Activated gamma-delta T cell (primary cell): ENCODE data around the gene ASRGL1.
A peak's percentile ranks its signal among the peaks of the same experiment; 100 is the strongest.
"Not testable (repeated sequence)": the region's sequence is repeated elsewhere in the genome, so short reads cannot be mapped to it uniquely, and the experiment has no call there.

Experiments used
- DNase-seq: peaks from one replicate; lab custom pipeline; 2025; lab: John Stamatoyannopoulos, UW
- total RNA-seq, 2 donors: gene quantifications; one replicate each; lab custom pipeline; 2026; lab: John Stamatoyannopoulos, UW

ASRGL1 gene
- 1.1 to 2.0 reads per million in 2 donors for total RNA-seq

DNA sequence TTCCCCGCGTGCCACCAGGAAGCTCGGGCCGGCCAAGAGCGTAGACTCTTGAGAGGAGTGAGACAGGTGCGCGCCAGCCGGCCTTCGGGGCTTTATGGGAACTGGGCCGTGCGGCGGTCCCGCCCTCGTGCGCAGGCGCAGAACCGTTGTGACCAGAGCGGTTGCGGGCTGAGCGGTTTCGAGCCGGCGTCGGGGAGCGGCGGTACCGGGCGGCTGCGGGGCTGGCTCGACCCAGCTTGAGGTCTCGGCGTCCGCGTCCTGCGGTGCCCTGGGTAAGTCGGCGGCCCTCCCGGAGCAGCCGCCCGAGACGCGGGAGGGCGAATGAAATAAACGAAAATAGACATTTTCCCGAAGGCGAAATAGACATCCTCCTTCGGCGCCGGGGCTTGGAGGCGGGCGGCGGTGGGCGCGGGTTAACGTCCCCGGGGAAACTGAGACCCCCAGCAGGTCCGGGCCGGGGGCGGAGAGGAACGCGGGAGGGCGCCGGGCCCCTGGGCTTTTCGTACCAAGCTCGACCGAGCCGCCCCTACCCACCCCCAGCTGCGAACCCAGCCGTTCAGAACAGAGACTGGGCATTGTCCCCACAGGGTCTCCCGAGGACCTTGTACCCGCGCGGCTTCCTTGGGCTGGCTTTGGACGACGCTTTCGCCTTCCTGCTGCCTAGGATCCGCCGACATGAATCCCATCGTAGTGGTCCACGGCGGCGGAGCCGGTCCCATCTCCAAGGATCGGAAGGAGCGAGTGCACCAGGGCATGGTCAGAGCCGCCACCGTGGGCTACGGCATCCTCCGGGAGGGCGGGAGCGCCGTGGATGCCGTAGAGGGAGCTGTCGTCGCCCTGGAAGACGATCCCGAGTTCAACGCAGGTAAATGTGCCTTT lies at the start of gene ASRGL1:
TSS of gene ASRGL1 (plus strand) at position 146 of the 879 bp plus-strand sequence. CDS start at position 676, 530 bp downstream.
- DNase-seq = peak; percentile 69

DNA sequence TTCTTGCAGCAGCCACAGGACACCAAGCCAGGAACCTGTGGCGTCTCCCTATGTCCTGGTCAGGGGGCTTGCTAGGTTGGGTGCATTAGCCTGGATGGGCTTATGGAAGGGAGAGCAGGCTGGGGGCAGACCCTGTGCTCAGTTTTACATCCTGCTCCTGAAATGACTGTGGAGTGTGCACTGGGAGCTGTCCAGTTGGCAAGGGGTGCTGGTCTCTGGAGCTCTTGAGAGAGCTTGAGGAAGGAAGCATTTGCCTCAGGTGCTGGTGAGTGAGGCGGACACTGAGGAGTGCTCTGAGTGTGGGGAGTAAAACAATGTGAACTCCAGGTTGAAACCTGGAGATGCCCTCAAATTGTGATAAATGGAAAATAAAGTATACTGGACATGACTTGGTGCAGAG lies 41.7 kb upstream of the ASRGL1 start:
- no peak for DNase-seq

DNA sequence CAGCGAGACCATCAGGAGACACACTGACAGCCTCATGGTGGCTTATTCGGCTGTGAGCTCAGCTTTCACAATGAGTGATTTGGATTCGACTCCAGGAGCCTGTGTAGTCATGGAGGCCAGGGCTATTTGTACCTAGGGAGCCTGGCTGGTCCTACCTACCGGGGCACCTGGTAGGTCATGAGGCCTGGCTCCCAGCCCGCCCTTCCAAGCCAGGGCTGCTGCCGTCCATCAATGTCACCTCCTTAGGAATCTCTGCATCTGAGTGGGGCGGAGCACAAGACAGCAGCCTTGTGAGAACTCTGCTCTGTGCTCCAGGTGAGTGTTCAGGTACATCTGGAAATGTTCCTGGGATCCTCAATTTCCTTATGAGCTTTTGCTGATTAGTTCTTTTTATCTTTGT lies 38.3 kb upstream of the ASRGL1 start, which contains the start of gene SCGB1D4:
TSS of gene SCGB1D4 (minus strand) at position 101 of the 400 bp plus-strand sequence. CDS start at position 36, 65 bp downstream.
- no peak for DNase-seq

GRCh38 chr11:62306227-62306626 lies 31.0 kb upstream of the ASRGL1 start:
- DNase-seq = no peak

DNA sequence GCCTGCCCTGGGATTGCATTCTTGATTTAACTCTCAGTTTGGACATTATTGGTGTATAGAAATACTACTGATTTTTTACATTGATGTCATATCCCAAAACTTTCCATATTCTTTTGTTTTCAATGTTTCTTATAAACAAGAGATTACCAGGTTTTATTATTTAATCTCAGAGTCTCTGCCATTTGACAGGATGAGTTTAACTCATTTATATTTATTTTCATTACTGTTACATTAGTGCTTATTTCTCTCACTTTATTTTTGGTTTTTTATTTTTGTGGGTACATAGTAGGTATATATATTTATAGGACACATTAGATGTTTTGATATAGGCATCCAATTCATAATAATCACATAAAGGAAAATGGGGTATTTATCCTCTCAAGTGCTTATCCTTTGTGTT lies 29.3 kb upstream of the ASRGL1 start:
- no peak for DNase-seq

DNA sequence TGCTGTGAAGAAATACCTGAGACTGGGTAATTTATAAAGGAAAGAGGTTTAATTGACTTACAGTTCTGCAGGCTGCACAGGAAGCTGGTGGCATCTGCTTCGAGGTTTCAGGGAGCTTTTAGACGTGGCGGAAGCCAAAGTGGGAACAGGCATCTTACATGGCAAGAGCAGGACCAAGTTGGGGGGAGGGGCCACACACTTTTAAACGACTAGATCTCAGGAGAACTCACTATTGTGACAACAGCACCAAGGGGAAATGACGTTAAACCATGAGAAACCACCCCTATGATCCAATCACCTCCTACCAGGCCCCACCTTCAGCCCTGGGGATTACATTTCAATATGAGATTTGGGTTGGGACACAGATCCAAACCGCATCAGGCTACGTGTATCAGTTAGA lies 27.3 kb upstream of the ASRGL1 start:
- DNase-seq = no peak

DNA sequence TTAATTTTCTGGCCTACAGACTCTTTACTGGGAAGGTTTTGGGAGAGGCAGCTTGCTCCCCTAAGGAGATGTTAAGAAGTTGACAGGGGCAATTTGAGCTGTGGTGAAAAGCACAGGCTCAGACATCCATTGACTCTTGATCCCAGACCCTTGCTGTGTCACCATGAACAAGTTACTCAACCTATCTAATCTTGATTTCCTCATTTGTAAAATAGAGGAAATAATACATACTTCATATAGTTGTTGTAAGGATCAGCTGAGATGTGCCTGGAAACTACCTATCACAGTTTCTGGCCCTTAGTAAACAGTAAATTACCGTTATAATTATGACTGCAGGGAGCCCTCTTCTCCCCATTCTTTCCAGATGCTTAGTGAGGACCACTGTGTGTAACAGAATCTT lies 21.8 kb upstream of the ASRGL1 start:
- no peak for DNase-seq

- DNase-seq = no peak
These were observed 14.7 kb upstream of the ASRGL1 start for GRCh38 chr11:62322524-62322923.

- DNase-seq = no peak
These were observed 12.3 kb upstream of the ASRGL1 start for GRCh38 chr11:62324731-62325556.

GRCh38 chr11:62325781-62326180 lies 11.5 kb upstream of the ASRGL1 start:
- DNase-seq = not testable (repeated sequence)

GRCh38 chr11:62326719-62327118 lies 10.5 kb upstream of the ASRGL1 start:
- not testable (repeated sequence) for DNase-seq

- DNase-seq = not testable (repeated sequence)
These were observed 9.7 kb upstream of the ASRGL1 start for GRCh38 chr11:62327541-62327940.

DNA sequence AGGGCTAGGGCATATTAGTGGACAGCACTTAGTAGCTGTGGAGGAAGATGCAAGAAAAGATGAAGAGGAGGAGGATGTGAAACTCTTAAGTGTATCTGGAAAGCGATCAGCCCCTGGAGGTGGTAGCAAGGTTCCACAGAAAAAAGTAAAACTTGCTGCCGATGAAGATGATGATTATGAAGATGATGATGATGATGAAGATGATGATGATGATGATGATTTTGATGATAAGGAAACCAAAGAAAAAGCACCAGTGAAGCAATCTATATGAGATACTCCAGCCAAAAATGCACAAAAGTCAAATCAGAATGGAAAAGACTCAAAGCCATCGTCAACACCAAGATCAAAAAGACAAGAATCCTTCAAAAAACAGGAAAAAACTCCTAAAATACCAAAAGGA lies 6.0 kb upstream of the ASRGL1 start:
- not testable (repeated sequence) for DNase-seq

GRCh38 chr11:62333768-62334167 lies 3.5 kb upstream of the ASRGL1 start:
- no peak for DNase-seq

DNA sequence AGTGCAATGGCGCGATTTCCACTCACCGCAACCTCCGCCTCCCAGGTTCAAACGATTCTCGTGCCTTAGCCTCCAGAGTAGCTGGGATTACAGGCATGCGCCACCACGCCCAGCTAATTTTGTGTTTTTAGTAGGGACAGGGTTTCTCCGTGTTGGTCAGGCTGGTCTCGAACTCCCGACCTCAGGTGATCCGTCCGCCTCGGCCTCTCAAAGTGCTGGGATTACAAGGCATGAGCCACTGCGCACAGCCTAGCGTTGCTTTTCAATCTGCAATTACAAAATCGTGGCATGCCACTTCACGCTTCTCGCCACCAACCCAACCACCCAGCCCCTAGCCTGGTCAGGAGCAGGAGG lies 322 bp upstream of the ASRGL1 start:
- DNase-seq = not testable (repeated sequence)

- DNase-seq = no peak
These were observed 970 bp downstream of the ASRGL1 start for GRCh38 chr11:62338218-62338617.

GRCh38 chr11:62340269-62340901 lies 3.1 kb downstream of the ASRGL1 start:
- DNase-seq = no peak

DNA sequence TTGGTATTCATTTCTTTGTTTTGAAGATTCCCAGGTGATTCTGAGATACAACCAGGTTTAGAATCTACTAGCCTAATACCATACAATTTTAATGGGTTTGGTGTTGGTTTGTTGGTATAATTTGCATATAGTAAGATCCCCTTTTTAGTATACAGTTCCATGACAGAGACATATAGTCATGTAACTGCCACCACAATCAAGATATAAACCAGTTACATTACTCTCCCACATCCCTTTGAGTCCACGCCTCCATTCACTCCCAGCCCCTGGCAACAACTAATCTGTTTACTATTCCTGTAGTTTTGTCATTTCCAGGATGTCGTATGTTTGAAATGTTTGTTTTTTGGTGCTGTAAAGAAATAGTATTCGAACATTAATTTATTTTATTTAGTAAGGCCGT lies 4.3 kb downstream of the ASRGL1 start:
- DNase-seq = no peak

GRCh38 chr11:62343646-62344190 lies 6.5 kb downstream of the ASRGL1 start:
- DNase-seq = not testable (repeated sequence)

DNA sequence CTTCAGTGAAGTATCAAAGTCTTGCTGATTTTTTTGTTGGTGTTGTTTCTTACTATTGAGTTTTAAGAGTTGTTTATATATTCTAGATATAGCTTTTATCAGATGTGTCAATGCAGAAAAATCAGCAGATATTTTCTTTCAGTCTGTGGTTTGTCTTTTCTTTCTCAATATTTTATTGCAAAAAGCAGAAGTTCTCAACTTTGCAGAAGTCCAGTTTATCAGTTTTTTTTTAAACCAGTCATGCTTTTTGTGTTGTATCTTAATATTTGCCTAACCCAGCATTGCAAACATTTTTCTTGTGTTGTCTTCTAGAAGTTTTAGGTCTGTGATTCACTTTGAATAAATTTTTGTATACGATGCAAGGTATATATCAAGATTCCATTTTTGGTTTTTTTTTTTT lies 7.0 kb downstream of the ASRGL1 start:
- no peak for DNase-seq

DNA sequence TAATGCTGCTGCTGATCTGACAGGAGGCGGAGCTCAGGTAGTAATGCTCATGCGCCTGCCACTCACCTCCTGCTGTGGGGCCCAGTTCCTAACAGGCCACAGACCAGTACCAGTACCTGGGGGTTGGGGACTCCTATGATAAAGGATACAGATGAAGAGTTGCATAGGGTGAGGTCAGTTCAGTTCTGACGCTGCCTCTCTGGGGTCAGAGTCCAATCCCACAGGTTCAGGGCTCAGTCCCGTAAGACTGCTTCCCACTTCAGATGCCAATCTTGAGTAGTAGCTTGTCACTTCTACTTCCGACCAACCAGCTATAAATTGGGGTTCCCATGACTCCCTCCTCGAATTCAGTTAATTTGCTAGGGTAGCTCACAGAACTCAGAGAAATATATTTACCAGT lies 8.6 kb downstream of the ASRGL1 start:
- no peak for DNase-seq
